Fibroblast of lung (primary cell): ENCODE results near the gene LYL1. TPM values are rescaled to one million over a fixed set of nuclear protein-coding genes. Genes with fewer than 3 reads are reported as not detected.

Experiments used
- DNase-seq, 2 donors: peaks; one replicate each; pipeline versions ENCODE4 v3.0.0 to v3.0.0-alpha.2; 2010; ENCODE audit warnings: low read depth in 2 of 2
- H2AFZ ChIP-seq: 2 replicates; pipeline ENCODE4 v1.5.1; 2012; ENCODE audit warnings: low read length, control low read depth, inconsistent platforms
- H3K27ac ChIP-seq: 2 replicates; pipeline ENCODE4 v1.5.1; 2011; ENCODE audit warnings: low read length, control low read depth; ENCODE audit not compliant: insufficient read depth
- H3K27me3 ChIP-seq: 2 replicates; pipeline ENCODE4 v1.5.1; 2011; ENCODE audit warnings: mild to moderate bottlenecking, low read length; ENCODE audit not compliant: control insufficient read depth, insufficient read depth
- H3K36me3 ChIP-seq: 2 replicates; pipeline ENCODE4 v1.5.1; 2011; ENCODE audit warnings: low read length; ENCODE audit not compliant: control insufficient read depth, insufficient read depth
- H3K4me1 ChIP-seq: 2 replicates; pipeline ENCODE4 v1.5.1; 2011; ENCODE audit warnings: low read length; ENCODE audit not compliant: control insufficient read depth, insufficient read depth; ENCODE audit errors: extremely low read depth
- H3K4me2 ChIP-seq: 2 replicates; pipeline ENCODE4 v1.5.1; 2011; ENCODE audit warnings: low read length, control low read depth; ENCODE audit not compliant: insufficient read depth; ENCODE audit errors: extremely low read depth
- H3K4me3 ChIP-seq, 4 experiments: fragments of 200-600 bp in 1 of 4; sonication (generic) in 1 of 4; replicated peaks in 1 of 4; 2 replicates each; pipeline ENCODE4 v1.5.1; 2011 to 2016; ENCODE audit warnings: low read length in 4 of 4, low read depth in 3 of 4, mild to moderate bottlenecking in 3 of 4, control low read depth in 2 of 4, inconsistent platforms in 1 of 4, mixed read lengths in 1 of 4; ENCODE audit not compliant: insufficient read depth in 1 of 4; ENCODE audit errors: control extremely low read depth in 1 of 4
- H3K79me2 ChIP-seq: 2 replicates; pipeline ENCODE4 v1.5.1; 2012; ENCODE audit warnings: mild to moderate bottlenecking, low read length, inconsistent platforms; ENCODE audit not compliant: control insufficient read depth, insufficient read depth
- H3K9ac ChIP-seq: 2 replicates; pipeline ENCODE4 v1.5.1; 2011; ENCODE audit warnings: mild to moderate bottlenecking, low read length, control low read depth; ENCODE audit not compliant: insufficient read depth
- H3K9me3 ChIP-seq: 2 replicates; pipeline ENCODE4 v1.5.1; 2012; ENCODE audit warnings: low read depth, low read length; ENCODE audit not compliant: control insufficient read depth, insufficient read depth
- H4K20me1 ChIP-seq: 2 replicates; pipeline ENCODE4 v1.5.1; 2011; ENCODE audit warnings: low read length; ENCODE audit not compliant: control insufficient read depth, insufficient read depth; ENCODE audit errors: extremely low read depth
- CTCF ChIP-seq, 2 donors: IDR thresholded peaks in 1 of 2; conservative IDR thresholded peaks in 1 of 2; 1 replicate in 1 of 2; 2 replicates in 1 of 2; pipeline ENCODE4 v1.5.1; 2011 to 2012; ENCODE audit warnings: low read length in 2 of 2, control low read depth in 1 of 2, inconsistent platforms in 1 of 2, low read depth in 1 of 2, mild to moderate bottlenecking in 1 of 2
- EZH2 ChIP-seq: IDR thresholded peaks from 2 replicates; pipeline ENCODE4 v1.5.1; 2012; ENCODE audit warnings: low read length, control low read depth, mild to moderate bottlenecking; ENCODE audit errors: missing control alignments
- polyA plus RNA-seq, 2 donors: library from polyadenylated mRNA; depleted of rRNA in 1 of 2; stranded (reverse) in 1 of 2; unstranded in 1 of 2; fragments of >200 nt; gene quantifications; 2 replicates each; pipeline ENCODE4 v1.2.1, GENCODE V29; 2011 to 2012; ENCODE audit warnings: missing spikeins in 1 of 2
- total RNA-seq: library from RNA; depleted of rRNA; stranded (reverse); fragments of >200 nt; gene quantifications from 2 replicates; pipeline ENCODE4 v1.2.1, GENCODE V29; 2014

Gene LYL1
- total and polyA plus RNA-seq, 2 donors (not counting 1 experiment from before 2014, with no cell fraction given), result 0.30 to 1.2 TPM

GRCh38 chr19:13095934-13096927, 6.4 kb downstream of the LYL1 start:
- Histone ChIP-seq H3K9ac (no peak overlapping the region), H2AFZ (no peak overlapping the region), H3K4me3 (no peak overlapping the region), H3K36me3 (peaks cover 5% of the 10 kb centered on the region), H3K9me3 (no peaks in the 10 kb centered on the region), H3K4me1 (peaks cover 4% of the 10 kb centered on the region), H3K27me3 (no peaks in the 10 kb centered on the region), H4K20me1 (no peaks in the 10 kb centered on the region), H3K4me2 (no peak overlapping the region), H3K79me2 (peaks cover 1% of the 10 kb centered on the region), H3K27ac (no peak overlapping the region)
- DNase-seq, result no peak
- no peak for TF ChIP-seq EZH2
- TF ChIP-seq CTCF (conservative IDR thresholded peaks at IDR 0.05 in 1 of 2, IDR thresholded peaks at IDR 0.05 in 1 of 2; ENCODE audit: low read depth in 1 of 2, low read length in 2 of 2), result no peak

- H3K4me2 ChIP-seq, result no peak overlapping the region
Observed at GRCh38 chr19:13095393-13095784, 7.3 kb downstream of the LYL1 start.

More at GRCh38 chr19:13095393-13095784, 7.3 kb downstream of the LYL1 start:
- peaks cover 5% of the 10 kb centered on the region for H3K36me3 ChIP-seq
- H3K79me2 ChIP-seq, result peaks cover 1% of the 10 kb centered on the region
- H4K20me1 ChIP-seq, result no peaks in the 10 kb centered on the region
- no peak overlapping the region for H3K27ac ChIP-seq
- TF ChIP-seq EZH2 (no peak), CTCF (conservative IDR thresholded peaks at IDR 0.05 in 1 of 2, IDR thresholded peaks at IDR 0.05 in 1 of 2; ENCODE audit: low read depth in 1 of 2, low read length in 2 of 2) (no peak)
- H3K4me3 ChIP-seq, result no peak overlapping the region
- H3K9ac ChIP-seq, result no peak overlapping the region
- no peaks in the 10 kb centered on the region for H3K9me3 ChIP-seq
- H3K27me3 ChIP-seq, result no peaks in the 10 kb centered on the region
- no peak overlapping the region for H2AFZ ChIP-seq
- no peak for DNase-seq
- peaks cover 8% of the 10 kb centered on the region for H3K4me1 ChIP-seq
